OCI-LY1 (cell line): ENCODE results near the gene RHEB.

Source experiments
- H2AFZ ChIP-seq: fragments of 200-600 bp; sonication (generic), shearing (Covaris generic); 2 replicates; pipeline ENCODE4 v1.6.0; 2014; ENCODE audit warnings: antibody characterized with exemption, mild to moderate bottlenecking, low read length
- H3F3A ChIP-seq: fragments of 200-600 bp; sonication (generic), shearing (Covaris generic); 2 replicates; pipeline ENCODE4 v1.6.0; 2014; ENCODE audit warnings: mild to moderate bottlenecking, antibody characterized with exemption, low read length, moderate library complexity; ENCODE audit not compliant: insufficient read depth
- H3K27ac ChIP-seq: fragments of 200-600 bp; sonication (generic); 2 replicates; pipeline ENCODE4 v1.5.1; 2014; ENCODE audit warnings: low read length, mixed run types, mild to moderate bottlenecking, low read depth; ENCODE audit not compliant: poor library complexity, severe bottlenecking
- H3K27me3 ChIP-seq: fragments of 200-600 bp; sonication (generic); 2 replicates; pipeline ENCODE4 v1.6.0; 2014; ENCODE audit warnings: antibody characterized with exemption, mild to moderate bottlenecking, low read length, moderate library complexity; ENCODE audit not compliant: insufficient read depth
- H3K36me3 ChIP-seq: fragments of 200-600 bp; sonication (generic); 2 replicates; pipeline ENCODE4 v1.6.1; 2014; ENCODE audit warnings: mild to moderate bottlenecking, antibody characterized with exemption, low read length, moderate library complexity, mixed read lengths; ENCODE audit not compliant: insufficient read depth
- H3K4me1 ChIP-seq: fragments of 200-600 bp; sonication (generic); 2 replicates; pipeline ENCODE4 v1.5.1; 2014; ENCODE audit warnings: mild to moderate bottlenecking, low read length, moderate library complexity; ENCODE audit not compliant: insufficient read depth, severe bottlenecking
- H3K4me2 ChIP-seq: fragments of 200-600 bp; sonication (generic), shearing (Covaris generic); 2 replicates; pipeline ENCODE4 v1.6.1; 2014; ENCODE audit warnings: low read length
- H3K4me3 ChIP-seq: fragments of 200-600 bp; sonication (generic); 2 replicates; pipeline ENCODE4 v1.5.1; 2014; ENCODE audit warnings: low read length, low read depth, mild to moderate bottlenecking, mixed read lengths; ENCODE audit not compliant: poor library complexity, severe bottlenecking
- H3K79me2 ChIP-seq: fragments of 200-600 bp; shearing (Covaris generic); 2 replicates; pipeline ENCODE4 v1.6.1; 2016; ENCODE audit warnings: mixed run types, low read length, mixed read lengths; ENCODE audit not compliant: insufficient read depth
- H3K9ac ChIP-seq: fragments of 200-600 bp; sonication (generic), shearing (Covaris generic); 2 replicates; pipeline ENCODE4 v1.6.1; 2014; ENCODE audit warnings: mild to moderate bottlenecking, low read length, mixed read lengths
- H3K9me2 ChIP-seq: fragments of 200-600 bp; sonication (generic), shearing (Covaris generic); 2 replicates; pipeline ENCODE4 v1.6.1; 2014; ENCODE audit warnings: low read depth, mild to moderate bottlenecking, low read length, mixed read lengths
- H3K9me3 ChIP-seq: fragments of 200-600 bp; shearing (Covaris generic); 2 replicates; pipeline ENCODE4 v1.6.1; 2014; ENCODE audit warnings: low read length, mixed read lengths
- H4K20me1 ChIP-seq: fragments of 200-600 bp; sonication (generic), shearing (Covaris generic); 2 replicates; pipeline ENCODE4 v1.6.0; 2016; ENCODE audit warnings: mild to moderate bottlenecking, low read length; ENCODE audit not compliant: insufficient read depth
- CTCF ChIP-seq: fragments of 200-600 bp; sonication (generic), shearing (Covaris generic); IDR thresholded peaks from 2 replicates; pipeline ENCODE4 v1.5.1; 2017; ENCODE audit warnings: mild to moderate bottlenecking, antibody characterized with exemption, low read length, moderate library complexity, mixed read lengths
- EZH2 ChIP-seq: fragments of 200-600 bp; sonication (generic), shearing (Covaris generic); IDR thresholded peaks from 2 replicates; pipeline ENCODE4 v1.8.0; 2017; ENCODE audit warnings: borderline replicate concordance, mixed run types, mild to moderate bottlenecking, antibody characterized with exemption, low read length, moderate library complexity, mixed read lengths

Gene RHEB

GRCh38 chr7:151519765-151520418 lies at the start of gene RHEB:
Gene RHEB (minus strand): TSS chr7:151519895. CDS start chr7:151519511, 384 bp downstream.
- H3K36me3 ChIP-seq = peaks cover 29% of the 10 kb centered on the region
- H2AFZ ChIP-seq = no peak within 1 kb of the TSS
- peaks cover 19% of the 10 kb centered on the region for H3K4me1 ChIP-seq

GRCh38 chr7:151566897-151567320 lies 47.2 kb upstream of the RHEB start:
- Histone ChIP-seq H4K20me1 (no peaks in the 10 kb centered on the region), H3K79me2 (no peaks in the 10 kb centered on the region), H2AFZ (no peak overlapping the region), H3K36me3 (no peaks in the 10 kb centered on the region), H3K9me3 (no peaks in the 10 kb centered on the region), H3K9ac (no peak overlapping the region), H3K9me2 (no peaks in the 10 kb centered on the region), H3K27ac (no peak overlapping the region), H3K27me3 (peaks cover 6% of the 10 kb centered on the region), H3K4me2 (no peak overlapping the region), H3F3A (no peaks in the 10 kb centered on the region), H3K4me3 (no peak overlapping the region), H3K4me1 (no peaks in the 10 kb centered on the region)
- TF ChIP-seq CTCF (no peak), EZH2 (no peak)

More at GRCh38 chr7:151519765-151520418, at the start of gene RHEB:
- no peak for TF ChIP-seq EZH2
- no peak for TF ChIP-seq CTCF
- peak within 1 kb of the TSS; percentile 99 for H3K4me2 ChIP-seq
- H3K9ac ChIP-seq = peak within 1 kb of the TSS; percentile 95
- no peaks in the 10 kb centered on the region; the same call in 1 of the 2 replicates for H4K20me1 ChIP-seq
- H3F3A ChIP-seq = no peaks in the 10 kb centered on the region
- H3K4me3 ChIP-seq = peak within 1 kb of the TSS; percentile 90
- peak within 1 kb of the TSS; percentile 72 for H3K27ac ChIP-seq
- peaks cover 41% of the 10 kb centered on the region for H3K79me2 ChIP-seq
- H3K9me3 ChIP-seq = peaks cover 19% of the 10 kb centered on the region
- H3K27me3 ChIP-seq = no peaks in the 10 kb centered on the region; the same call in 1 of the 2 replicates
- no peaks in the 10 kb centered on the region for H3K9me2 ChIP-seq

GRCh38 chr7:151565541-151565940 lies 45.8 kb upstream of the RHEB start:
- Histone ChIP-seq H4K20me1 (no peaks in the 10 kb centered on the region), H3K36me3 (no peaks in the 10 kb centered on the region), H3K9ac (no peak overlapping the region), H3K4me2 (no peak overlapping the region), H3F3A (no peaks in the 10 kb centered on the region), H3K9me3 (no peaks in the 10 kb centered on the region), H3K79me2 (no peaks in the 10 kb centered on the region), H2AFZ (no peak overlapping the region), H3K4me3 (no peak overlapping the region), H3K4me1 (no peaks in the 10 kb centered on the region), H3K27ac (no peak overlapping the region), H3K27me3 (peaks cover 6% of the 10 kb centered on the region), H3K9me2 (no peaks in the 10 kb centered on the region)
- TF ChIP-seq CTCF (no peak), EZH2 (no peak)
